HK-2 (cell line): ENCODE measurements around the gene ZDHHC19.
"Not testable (repeated sequence)": the region's sequence is repeated elsewhere in the genome, so short reads cannot be mapped to it uniquely, and the experiment has no call there.

Experiments used
- DNase-seq: peaks from one replicate; pipeline ENCODE4 v3.0.0-alpha.2; 2018; ENCODE audit not compliant: unreplicated experiment

ZDHHC19 gene

DNA sequence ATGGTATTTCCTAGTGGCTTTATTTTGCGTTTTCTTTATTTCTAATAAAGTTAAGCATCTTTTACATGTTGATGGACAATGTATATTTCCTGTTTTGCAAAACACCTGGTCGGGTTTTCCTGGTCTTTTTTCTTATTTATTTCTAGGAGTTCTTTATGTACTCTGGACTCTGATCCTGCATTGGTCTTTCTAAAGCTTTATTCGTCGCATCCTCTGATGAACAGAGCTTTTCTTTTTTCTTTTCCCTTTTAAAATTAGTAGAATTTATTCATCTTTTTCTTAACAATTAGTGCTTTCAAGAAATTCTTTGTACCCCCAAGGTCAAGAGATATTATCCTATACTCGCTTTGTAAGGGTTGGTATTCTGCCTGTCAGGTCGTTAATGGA, 32.2 kb downstream of the ZDHHC19 start:
- no peak for DNase-seq

DNA sequence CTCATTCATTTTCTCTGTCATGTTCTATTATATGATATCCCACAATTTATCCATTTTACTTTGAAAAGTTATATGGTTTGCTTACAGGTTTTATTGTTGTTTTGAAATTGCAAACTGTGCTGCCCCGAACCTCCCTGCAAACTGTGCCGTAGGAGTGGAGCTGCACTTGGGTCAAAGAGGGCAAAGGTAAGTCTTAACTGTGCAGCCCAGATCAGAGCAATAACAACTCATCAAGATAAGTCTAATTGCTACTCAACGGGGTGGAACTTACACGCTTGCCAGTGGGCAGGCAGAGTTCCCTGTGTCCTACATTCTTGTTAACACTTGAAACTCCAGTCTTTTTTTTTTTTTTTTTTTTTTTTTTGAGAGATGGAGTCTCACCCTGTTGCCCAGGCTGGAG, 33.2 kb downstream of the ZDHHC19 start:
- DNase-seq, result no peak

DNA sequence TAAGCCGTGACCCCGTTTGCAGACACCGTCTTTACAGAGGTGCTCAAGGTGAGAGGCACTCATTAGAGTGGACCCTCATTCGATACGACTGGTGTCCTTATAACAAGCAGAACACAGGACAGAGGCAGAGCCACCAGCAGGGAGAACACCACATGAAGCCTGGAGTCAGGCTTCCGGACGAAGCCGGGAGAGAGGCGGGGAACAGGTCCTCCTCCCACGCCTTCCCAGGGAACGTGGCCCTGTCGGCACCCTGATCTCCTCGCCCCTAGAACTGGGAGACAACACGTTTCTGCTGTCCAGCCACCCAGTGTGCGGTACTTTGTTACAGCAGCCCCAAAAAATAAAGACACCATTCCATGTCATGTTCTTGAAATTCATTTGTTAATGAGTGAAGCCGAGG, 33.6 kb downstream of the ZDHHC19 start:
- DNase-seq, result no peak

DNA sequence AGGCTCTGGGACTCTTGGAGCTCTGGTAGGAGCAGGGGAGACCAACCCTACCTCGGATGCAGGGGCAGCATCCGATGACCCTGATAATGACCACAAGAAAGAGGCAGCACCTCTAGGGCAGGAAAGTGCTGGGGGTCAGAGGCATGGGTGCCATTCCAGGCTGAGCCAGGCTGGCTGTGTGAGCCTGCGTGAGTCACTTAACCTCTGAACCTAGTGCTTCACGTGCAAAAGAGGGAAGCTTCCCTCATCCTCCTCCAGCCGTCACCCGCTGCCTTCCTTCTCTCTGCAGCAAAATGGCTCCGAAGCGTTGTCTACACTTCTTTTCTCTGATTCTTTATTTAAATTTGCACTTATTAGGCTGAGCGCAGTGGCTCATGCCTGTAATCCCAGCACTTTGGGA, 35.5 kb downstream of the ZDHHC19 start:
- no peak for DNase-seq

DNA sequence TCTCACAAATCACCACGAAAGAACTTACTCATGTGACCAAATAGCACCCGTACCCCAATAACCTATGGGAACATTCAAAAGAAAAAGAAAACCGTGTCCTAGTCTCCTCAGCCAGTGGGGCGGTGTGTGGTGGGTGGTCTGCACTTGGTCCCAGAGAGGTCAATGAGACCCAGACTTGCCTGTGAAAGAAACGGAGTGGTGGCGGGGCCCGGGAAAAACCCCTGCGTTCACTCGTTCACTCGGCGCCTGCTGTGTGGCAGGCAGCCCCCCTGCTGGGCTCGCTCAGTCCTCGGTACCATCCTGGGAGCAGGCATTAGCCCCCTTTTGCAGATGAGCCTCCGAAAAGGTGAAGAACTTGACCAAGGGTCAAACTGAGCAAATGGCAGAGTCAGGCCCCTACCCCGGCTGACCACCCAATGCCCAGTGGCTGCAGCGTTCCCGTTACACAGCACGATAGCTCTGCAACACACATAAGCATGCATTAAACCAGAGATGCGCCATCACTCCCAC, 36.0 kb downstream of the ZDHHC19 start:
- DNase-seq, result no peak

DNA sequence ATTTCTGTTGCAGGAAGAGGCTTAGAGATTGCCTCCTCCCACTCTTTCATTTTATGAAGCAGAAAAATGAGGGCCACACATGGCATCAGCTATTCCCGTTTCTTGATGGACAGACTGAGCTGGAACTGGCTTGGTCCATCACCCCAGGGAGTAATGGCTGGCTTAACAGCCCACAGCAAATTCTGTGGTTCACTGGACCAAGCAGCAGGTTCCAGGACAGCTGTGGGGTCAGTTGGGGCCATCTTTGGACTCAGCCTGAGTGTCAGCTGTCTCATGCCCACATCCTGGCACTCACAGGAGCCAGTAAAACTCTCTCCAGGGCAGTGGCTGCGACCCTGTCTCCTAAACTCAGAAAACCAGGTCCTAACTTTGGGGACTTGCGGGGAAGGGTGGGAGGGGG, 36.5 kb downstream of the ZDHHC19 start:
- no peak for DNase-seq

DNA sequence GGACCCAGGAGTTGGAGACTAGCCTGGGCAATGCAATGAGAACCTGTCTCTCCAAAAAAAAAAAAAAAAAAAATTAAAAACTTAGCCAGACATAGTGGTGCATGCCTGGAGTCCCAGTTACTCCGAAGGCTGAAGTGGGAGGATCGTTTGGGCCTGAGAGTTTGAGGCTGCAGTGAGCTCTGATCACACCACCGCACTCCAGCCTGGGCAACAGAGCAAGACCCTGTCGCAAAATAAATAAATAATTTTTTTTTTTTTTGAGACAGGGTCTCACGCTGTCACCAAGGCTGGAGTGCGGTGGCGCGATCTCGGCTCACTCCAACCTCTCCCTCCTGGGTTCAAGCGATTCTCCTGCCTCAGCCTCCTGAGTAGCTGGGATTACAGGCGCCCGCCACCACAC, 40.9 kb downstream of the ZDHHC19 start:
- not testable (repeated sequence) for DNase-seq

DNA sequence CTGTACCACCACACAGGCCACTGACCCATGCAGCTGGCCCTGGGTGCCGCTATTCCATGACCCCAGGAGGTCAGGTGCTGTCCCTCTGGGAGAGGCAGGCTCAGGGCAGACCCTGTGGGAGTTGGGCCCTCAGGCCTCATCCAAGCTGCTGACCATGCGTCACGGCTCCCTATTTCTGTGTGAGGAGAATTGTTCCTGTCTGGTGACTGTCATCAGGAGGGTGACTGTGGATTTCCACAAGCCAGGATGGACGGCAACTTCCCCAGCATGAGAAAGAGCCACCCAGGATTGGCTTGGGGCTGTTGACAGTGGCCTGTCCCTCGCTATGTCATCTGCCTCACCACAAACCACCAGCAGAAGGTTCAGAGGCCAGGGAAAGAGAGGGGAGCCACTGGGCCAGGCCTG, 41.4 kb downstream of the ZDHHC19 start:
- DNase-seq, result no peak

DNA sequence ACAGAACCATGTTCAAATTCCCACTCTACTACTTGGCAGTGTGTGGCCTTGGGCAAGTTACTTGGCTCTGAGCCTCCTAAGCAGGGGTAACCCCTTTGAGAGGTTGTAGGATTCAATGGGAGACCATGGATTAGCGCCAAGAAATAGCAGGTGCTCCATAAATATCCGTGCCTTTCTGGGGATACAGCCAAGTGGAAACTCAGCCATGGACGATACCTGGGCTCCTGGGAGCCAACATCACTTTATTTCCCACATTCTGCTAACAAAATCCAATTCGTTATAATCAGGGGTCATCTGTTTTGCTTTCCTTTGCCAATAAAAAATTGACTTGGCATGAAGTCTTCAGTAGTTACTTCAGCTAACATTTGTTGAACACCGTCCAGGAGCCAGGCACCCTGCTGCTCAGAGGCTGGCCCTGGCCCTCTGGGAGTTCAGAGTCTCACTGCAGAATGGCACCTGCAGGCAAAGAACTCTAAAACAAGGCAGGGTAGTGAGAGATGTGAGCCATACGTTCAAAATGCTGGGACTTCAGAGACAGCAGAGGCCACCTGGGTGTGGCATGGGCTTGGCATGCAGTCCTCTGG, 42.3 kb downstream of the ZDHHC19 start:
- no peak for DNase-seq

DNA sequence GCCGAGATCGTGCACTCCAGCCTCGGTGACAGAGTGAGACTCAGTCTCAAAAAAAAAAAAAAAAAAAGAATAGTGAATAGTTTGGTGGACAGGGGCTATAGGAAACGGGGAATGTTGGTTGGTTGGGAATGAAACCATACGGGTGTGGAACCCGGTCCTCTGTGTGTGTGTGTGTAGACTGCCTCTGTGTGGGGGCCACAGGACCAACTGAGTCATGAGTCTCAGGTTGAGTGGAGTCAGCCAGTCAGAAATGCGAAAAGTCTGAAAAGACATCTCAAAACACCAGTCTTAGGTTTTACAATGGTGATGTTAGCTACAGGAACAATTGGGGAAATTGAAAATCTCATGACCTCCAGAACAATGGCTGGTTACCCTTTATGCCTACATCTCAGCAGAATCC, 44.5 kb downstream of the ZDHHC19 start:
- DNase-seq, result no peak

DNA sequence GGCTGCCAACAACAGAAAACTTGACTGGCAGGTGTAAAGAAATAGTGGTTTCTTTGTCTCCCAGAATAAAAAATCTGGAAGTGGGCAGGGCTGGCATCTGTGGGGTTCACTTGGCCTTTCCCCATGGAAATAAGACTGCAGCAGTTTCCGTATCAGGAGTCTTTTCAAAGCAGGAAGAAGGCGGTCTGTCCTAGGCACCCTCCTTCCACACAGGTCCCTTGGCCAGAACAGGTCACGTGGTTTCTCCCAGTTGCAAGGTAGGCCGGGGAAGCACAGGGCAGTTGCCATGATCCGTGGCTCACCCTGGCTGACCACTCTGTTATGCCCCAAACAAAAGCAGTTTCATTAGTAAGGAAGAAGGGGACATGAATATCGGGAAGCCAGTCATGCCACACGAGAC, 45.4 kb downstream of the ZDHHC19 start:
- DNase-seq, result no peak

DNA sequence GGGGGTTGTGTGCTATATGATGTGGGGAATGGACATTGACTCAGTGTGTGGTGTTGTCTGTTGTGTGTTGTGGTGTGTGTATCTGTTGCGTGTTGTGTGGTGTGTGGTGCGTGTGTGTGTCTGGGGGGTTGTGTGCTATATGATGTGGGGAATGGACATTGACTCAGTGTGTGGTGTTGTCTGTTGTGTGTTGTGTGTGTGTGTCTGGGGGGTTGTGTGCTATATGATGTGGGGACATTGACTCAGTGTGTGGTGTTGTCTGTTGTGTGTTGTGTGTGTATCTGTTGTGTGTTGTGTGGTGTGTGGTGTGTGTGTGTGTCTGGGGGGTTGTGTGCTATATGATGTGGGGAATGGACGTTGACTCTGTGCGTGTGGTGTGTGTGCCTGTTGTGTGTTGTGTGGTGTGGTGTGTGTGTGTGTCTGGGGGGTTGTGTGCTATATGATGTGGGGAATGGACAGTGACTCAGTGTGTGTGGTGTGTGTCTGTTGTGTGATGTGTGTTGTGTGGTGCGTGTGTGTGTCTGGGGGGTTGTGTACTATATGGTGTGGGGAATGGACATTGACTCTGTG, 46.1 kb downstream of the ZDHHC19 start:
- DNase-seq, result not testable (repeated sequence)

DNA sequence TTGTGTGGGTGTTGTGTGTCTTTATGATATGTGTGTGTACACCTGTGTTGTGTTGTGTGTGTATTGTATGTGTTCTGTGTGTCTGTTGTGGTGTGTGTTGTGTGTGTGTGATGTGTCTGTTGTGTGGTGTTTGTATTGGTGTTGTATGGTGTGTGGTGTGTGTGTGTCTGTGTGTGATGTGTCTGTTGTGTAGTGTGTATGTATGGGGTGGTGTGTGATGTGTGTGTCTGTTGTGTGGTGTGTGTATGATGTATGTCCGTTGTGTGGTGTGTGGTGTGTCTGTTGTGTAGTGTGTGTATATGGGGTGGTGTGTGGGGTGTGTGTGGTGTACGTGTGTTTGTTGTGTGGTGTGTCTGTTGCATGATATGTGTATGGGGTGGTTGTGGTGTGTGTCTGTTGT, 46.6 kb downstream of the ZDHHC19 start:
- DNase-seq, result no peak

DNA sequence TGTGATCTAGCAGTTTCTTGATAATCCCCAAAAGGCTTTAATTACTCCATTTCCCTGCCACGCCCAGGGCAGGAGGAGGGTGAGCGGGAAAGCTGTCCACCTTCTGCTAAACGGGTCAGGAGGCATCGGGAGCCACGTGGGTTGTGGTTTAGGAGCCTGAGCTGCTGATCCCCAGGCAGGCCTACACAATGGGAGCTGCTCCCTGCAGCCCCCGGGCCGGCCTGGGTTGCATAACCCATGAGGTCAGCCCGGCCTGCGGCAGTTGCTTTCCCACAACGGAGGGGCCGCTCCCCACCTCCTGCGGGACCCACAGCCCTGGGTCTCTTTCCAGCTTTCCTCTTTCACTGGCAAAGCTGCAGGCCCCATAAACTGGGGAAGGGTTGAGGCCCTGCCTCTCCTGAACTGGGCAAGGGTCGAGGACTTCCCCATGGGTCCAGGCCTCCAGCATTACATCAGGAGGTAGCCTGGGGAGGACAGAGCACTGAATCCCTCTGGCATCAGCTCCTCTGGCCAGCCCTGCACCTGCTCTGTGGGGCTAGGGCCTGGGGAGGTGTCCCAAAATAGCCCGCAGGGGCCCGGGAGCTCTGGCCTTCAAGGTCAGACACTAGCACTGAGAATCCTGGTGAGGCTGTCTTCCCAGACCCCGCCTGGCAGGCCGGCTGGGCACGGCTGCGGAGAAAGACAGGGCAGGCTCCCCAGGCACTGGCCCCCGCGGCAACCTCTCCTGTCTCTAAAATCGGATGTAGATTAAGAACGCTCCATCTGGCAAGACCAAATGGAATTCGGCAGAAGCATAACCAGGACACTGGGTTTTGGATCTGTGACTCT, 47.3 kb downstream of the ZDHHC19 start:
- no peak for DNase-seq

DNA sequence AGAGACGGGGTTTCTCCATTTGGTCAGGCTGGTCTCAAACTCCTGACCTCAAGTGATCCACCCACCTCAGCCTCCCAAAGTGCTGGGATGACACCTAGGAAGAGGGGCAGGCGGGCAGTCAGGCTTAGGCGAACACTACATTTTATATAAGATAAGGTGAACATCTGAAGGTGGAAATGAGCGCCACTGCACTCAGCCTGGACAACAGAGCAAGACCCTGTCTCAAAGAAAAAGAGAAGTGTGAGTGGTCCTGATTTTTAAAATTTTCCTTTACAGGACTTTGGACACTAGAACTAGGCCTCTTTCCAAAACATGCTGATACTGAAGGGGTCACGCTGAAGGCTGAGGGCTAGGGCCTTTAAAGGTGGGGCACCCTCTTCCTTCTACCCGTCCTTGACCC, 48.0 kb downstream of the ZDHHC19 start:
- no peak for DNase-seq

DNA sequence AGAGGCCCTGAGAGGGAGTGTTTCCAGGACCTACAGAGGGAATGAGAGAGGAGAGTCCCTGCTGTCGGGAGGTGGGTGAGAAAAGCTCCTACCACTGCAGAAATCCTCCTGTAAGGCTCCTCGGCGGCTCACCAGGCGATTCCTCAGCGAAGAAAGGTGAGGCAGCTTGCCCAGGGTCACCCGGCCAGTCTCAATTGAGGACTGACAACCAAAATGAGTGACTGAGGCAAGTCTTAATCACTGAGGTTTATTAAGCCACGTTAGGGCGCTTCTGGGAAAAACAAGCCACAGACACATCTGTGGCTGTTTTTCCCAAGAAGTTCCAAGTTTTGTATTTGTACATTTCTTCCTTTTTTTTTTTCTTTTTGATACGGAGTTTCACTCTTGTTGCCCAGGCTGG, 48.5 kb downstream of the ZDHHC19 start:
- DNase-seq, result no peak

DNA sequence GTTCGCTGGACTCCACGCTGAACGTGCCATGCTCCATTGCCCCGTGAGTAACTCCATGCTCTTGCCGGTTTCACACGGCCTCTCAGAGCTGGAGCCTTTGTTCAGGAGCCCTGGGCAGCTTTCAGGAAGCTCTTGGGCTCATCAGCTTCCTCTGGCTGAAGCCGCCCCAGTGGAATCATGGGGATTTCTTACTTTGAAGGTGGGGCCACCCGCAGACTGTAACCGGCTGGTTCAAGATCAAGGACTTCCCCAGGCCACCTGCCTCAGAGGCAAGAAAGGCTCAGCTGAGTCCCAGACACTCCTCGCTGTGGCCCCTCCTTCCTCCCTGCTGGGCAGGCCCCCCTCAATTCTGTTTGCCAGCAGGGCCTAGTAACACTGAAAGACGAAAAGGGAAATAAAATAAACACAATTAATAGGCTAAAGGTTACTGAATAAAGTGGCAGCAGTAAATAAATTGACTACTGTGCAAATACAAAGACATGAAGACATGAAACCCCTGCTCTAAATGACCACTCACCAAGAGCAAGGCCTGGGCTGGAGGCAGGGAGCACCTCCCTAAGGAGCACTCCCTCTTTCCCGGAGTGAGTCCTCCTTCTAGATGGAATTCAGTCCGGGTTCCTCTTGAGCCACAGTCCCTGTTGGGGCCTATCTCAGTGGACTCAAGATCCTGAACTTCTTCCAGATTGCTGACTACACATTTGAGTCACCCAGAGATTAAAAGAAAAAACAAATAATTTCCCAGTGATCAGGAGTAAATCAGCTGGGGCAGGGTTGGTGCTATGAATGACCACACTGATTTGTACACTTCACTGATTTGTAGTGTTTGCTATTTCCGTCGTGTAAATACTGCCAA, 51.0 kb downstream of the ZDHHC19 start:
- DNase-seq, result peak; percentile 12

DNA sequence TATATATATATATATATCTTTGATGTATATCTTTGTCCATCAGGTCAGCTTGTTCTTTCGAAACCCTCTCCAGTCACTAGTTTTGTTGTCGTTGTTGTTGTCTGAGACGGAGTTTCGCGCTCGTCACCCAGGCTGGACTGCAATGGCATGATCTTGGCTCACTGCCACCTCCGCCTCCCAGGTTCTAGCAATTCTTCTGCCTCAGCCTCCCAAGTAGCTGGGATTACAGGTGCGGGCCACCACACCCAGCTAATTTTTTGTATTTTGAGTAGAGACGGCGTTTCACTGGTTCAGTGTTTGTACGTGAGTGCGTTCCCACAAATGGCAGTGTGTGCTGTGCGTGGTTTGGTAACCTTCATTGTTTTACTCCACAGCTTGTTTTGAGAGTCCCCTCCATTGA, 51.7 kb downstream of the ZDHHC19 start:
- no peak for DNase-seq

DNA sequence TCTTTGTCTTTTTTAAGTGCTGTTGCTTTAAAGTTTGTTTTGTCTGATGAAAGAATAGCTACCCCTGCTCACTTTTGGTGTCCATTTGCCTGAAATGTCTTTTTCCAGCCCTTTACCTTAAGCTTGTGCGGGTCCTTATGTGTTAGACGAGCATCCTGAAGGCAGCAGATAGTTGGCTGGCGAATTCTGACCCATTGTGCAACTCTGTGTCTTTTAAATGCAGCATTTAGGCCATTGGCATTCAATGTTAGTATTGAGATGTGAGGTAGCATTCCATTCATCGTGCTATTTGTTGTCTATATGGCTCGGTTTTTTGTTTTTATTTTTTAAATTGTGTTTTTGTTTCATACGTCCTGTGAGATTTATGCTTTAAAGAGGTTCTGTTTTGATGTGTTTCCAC, 55.0 kb downstream of the ZDHHC19 start:
- DNase-seq, result no peak

DNA sequence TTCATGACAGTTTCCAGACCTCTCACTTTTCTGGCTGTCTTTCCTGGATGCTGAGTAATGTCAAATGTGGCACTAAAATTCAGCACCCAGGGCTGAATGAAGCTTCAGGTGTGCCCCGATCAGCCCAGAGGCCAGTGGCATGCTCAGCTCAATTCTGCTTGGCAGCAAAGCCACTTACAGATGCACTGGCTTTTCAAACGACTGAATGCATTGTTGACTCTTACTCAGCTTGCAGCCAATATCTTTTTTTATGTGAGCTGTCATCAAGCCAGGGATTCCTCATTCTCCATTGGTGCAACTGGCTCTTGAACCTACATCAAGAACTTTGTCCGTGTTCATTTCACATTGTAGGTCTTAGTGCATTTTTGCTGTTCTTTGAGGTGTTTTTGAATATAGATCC, 60.7 kb downstream of the ZDHHC19 start:
- DNase-seq, result no peak

DNA sequence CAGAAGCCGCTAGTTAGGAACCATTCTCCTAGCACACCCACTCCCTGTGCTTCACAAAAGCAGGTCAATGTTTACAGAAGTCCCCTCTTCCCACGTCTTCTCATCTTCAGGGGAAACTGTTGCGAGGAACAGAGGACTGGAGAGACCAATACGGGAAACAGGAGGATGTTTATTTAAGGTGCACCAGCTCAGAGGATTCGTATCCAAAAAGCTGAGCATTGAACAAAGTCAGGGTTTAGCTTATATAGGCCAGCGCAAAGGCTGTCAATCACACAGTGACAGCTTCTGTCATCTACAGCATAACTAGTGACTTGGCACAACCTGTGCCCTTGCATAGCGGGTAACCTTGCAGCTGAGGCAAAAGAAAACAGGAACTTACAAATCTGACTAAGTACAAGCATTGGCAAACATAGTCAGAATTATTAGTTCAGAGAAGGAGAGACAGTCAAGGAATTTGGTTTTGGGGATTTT, 61.3 kb downstream of the ZDHHC19 start:
- no peak for DNase-seq

DNA sequence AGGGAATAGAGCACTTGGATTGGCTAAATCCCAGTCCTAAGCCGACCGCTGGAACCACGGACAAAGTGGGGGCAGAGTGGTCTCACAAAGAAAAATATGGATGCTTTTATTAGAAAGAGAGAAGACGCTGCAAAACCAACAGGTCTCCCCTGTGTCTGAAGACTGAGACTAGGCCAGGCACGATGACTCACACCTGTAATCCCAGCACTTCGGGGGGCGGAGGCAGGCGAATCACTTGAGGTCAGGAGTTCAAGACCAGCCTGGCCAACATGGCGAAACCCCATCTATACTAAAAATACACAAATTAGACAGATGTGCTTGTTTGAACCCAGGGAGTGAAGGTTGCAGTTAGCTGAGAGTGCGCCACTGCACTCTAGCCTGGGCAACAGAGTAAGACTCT, 61.8 kb downstream of the ZDHHC19 start:
- DNase-seq, result no peak
